AG09319 (cell line): ENCODE measurements around the gene KLHL1.

Experiments
- DNase-seq: peaks from one replicate; pipeline ENCODE4 v3.0.0-alpha.2; 2010; ENCODE audit warnings: low read depth; ENCODE audit errors: extremely low read depth
- CTCF ChIP-seq: IDR thresholded peaks from 2 replicates; pipeline ENCODE4 v1.5.1; 2011; ENCODE audit warnings: low read depth, mild to moderate bottlenecking, inconsistent platforms, low read length, moderate library complexity

Gene KLHL1

GRCh38 chr13:69904784-69905183 is 203.5 kb downstream of the KLHL1 start:
- no peak for TF ChIP-seq CTCF
- no peak for DNase-seq

- TF ChIP-seq CTCF: no peak
- no peak for DNase-seq
Observed at GRCh38 chr13:69903081-69903480, 205.2 kb downstream of the KLHL1 start.

- TF ChIP-seq CTCF: no peak
- DNase-seq: no peak
Observed at GRCh38 chr13:69882451-69882850, 225.8 kb downstream of the KLHL1 start.

GRCh38 chr13:69879936-69880335 is 228.3 kb downstream of the KLHL1 start:
- DNase-seq: no peak
- no peak for TF ChIP-seq CTCF

GRCh38 chr13:69872321-69873047 is 235.8 kb downstream of the KLHL1 start:
- no peak for DNase-seq
- no peak for TF ChIP-seq CTCF

- no peak for TF ChIP-seq CTCF
- DNase-seq: no peak
Observed at GRCh38 chr13:69866555-69866954, 241.7 kb downstream of the KLHL1 start.

GRCh38 chr13:69857183-69857821 is 250.9 kb downstream of the KLHL1 start:
- DNase-seq: no peak
- peak; percentile 25 for TF ChIP-seq CTCF
